Central memory CD8-positive, alpha-beta T cell (primary cell): Measurements from ENCODE around the gene KATNAL2.
"Not testable (repeated sequence)": the region's sequence is repeated elsewhere in the genome, so short reads cannot be mapped to it uniquely, and the experiment has no call there.

Experiments
- ATAC-seq: fragments of 150-1000 bp; cut with Tn5 transposase; replicated peaks from 2 replicates; pipeline ENCODE4 v1.10.0; 2022; ENCODE audit warnings: mild to moderate bottlenecking, moderate FRiP score, moderate number of reproducible peaks; ENCODE audit not compliant: poor library complexity, severe bottlenecking; ENCODE audit errors: extremely low read depth
- DNase-seq, 2 donors: peaks; one replicate each; pipeline ENCODE4 v3.0.0; 2021; ENCODE audit warnings: low spot score in 2 of 2
- H3K27ac Mint-ChIP-seq: one replicate; pipeline ENCODE4 v1.8.0; 2022; ENCODE audit warnings: low read depth, mild to moderate bottlenecking, moderate library complexity, mixed read lengths
- H3K27me3 Mint-ChIP-seq: one replicate; pipeline ENCODE4 v1.8.0; 2022; ENCODE audit warnings: mixed read lengths
- H3K36me3 Mint-ChIP-seq: one replicate; pipeline ENCODE4 v1.8.0; 2022; ENCODE audit warnings: mild to moderate bottlenecking, moderate library complexity, mixed read lengths; ENCODE audit not compliant: insufficient read depth
- H3K4me1 Mint-ChIP-seq: one replicate; pipeline ENCODE4 v1.8.0; 2022; ENCODE audit warnings: mixed read lengths
- H3K4me3 Mint-ChIP-seq: one replicate; pipeline ENCODE4 v1.8.0; 2022; ENCODE audit warnings: mild to moderate bottlenecking, moderate library complexity, mixed read lengths
- H3K9me3 Mint-ChIP-seq: one replicate; pipeline ENCODE4 v1.8.0; 2022; ENCODE audit warnings: mixed read lengths

The KATNAL2 gene

DNA sequence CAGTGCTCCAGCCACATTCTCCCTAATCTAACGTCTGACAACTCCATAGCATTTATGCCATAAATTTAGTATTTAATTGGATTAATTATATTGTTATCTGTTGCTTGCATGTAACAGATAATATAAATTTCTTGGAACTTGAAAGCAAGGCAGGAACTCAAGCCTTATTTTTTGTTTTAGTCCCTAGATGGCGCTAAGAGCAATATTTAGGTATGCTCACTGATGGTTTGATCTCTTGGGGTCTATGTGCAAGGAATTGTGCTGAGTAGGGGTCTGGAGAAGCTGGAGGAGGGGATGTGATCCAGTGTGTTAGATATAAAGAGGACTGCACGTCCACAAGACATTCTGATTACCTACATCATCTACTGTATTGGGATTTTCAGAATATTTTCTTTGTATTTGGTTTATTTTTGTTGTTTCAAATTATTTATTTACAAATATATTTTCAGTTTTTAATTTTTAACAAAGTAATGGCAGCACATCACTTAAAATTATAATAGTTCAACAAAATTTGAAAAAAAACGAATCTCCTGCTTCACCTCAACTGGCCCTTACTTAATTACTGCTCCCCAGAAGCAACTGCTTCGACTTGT, 32.8 kb downstream of the KATNAL2 start:
- Mint-ChIP-seq H3K4me3 (no peak overlapping the region), H3K27me3 (peaks cover 2% of the 10 kb centered on the region), H3K36me3 (no peaks in the 10 kb centered on the region), H3K4me1 (no peaks in the 10 kb centered on the region), H3K27ac (no peak overlapping the region), H3K9me3 (no peaks in the 10 kb centered on the region)
- DNase-seq (no peak), ATAC-seq (no peak)

DNA sequence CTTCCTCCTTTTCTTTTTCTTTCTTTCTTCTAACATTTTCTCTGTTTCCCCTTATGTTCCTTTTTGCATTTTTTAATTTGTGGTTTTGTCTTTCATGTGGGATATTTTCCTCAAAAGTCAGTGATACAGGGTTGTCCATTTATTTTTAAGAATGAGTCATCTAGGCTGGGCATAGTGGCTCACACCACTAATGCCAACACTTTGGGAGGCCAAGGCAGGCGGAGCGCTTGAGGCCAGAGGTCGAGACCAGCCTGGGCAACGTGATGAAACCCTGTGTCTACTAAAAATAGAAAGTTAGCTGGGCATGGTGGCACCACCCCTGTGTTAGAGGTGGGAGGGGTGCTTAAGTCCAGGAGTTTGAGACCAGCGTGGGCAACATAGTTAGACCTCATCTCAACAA, 35.8 kb downstream of the KATNAL2 start:
- no peak for ATAC-seq
- H3K27ac Mint-ChIP-seq, result no peak overlapping the region
- no peaks in the 10 kb centered on the region for H3K36me3 Mint-ChIP-seq

DNA sequence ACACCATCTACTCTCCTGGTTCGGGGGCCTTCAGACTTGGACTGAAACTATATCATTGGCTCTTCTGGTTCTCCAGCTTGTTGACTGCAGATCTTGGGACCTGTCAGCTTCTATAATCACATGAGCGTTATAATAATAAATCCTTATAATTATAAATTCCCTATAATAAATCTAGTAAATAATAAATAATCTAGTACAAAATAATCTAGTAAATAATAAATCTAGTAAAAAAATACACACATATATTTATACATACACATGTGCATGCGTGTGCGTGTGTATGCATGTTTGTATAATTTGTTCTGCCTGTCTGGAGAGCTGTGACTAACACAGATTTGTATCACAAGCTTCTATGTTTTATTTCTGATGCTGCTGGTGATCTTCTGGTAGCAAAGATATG, 40.8 kb downstream of the KATNAL2 start:
- Mint-ChIP-seq H3K27me3 (peaks cover 23% of the 10 kb centered on the region), H3K36me3 (no peaks in the 10 kb centered on the region), H3K4me1 (no peaks in the 10 kb centered on the region), H3K9me3 (peaks cover 6% of the 10 kb centered on the region), H3K4me3 (no peak overlapping the region), H3K27ac (no peak overlapping the region)
- ATAC-seq, result no peak
- DNase-seq, result no peak

More for the DNA sequence above, 35.8 kb downstream of the KATNAL2 start:
- DNase-seq, result no peak
- Mint-ChIP-seq H3K4me3 (no peak overlapping the region), H3K27me3 (peaks cover 10% of the 10 kb centered on the region), H3K9me3 (no peaks in the 10 kb centered on the region), H3K4me1 (no peaks in the 10 kb centered on the region)

DNA sequence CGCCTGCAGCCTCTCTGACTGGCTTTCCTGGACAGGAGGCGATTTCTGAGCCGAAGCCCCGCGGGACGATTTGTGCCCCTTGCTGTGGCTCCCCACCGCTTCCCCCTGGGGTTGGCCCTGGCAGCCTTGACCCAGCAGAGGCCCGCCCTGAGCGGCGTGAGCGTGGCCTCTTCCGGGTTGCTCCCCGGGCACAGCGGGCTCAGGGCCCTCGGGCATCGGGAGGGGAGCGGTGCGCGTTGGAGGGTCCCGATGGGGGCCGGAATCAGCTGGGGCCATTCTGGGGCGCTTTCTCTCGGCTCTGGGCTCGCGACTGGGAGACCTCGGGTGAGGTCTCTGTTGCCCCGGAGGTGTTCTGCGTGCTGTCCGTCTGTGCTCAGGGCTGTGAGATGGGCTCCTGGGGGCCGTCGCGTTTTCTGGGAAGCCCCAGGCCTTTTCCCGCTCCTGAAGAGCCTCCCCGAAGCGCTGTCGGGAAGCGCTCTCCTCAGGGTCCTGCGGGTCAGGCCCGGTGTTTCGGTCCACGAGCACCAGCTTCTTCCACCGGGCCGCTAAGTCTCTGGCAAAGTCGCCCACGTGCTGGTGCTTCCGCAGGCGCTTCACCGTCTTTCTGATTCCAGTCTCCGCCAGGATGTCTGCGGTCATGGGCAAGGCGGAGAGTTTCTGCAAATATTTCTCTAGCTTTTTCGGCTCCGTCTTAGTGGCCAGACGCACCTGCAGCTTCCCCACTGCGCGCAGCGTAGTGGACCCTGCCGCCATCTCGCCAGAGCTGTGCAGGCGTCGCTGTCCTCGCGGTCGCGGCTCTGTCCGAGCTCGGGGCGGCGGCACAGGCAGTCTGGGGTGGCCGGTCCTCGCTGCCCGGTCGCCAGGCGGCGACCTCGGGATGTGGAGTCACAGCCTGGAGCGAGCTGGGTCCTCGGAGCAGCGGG, 46.5 kb downstream of the KATNAL2 start:
- not testable (repeated sequence) for H3K4me1 Mint-ChIP-seq, H3K27ac Mint-ChIP-seq, H3K4me3 Mint-ChIP-seq, H3K36me3 Mint-ChIP-seq, H3K9me3 Mint-ChIP-seq, DNase-seq
- peaks cover 13% of the 10 kb centered on the region for H3K27me3 Mint-ChIP-seq
- ATAC-seq, result peak; percentile 22

DNA sequence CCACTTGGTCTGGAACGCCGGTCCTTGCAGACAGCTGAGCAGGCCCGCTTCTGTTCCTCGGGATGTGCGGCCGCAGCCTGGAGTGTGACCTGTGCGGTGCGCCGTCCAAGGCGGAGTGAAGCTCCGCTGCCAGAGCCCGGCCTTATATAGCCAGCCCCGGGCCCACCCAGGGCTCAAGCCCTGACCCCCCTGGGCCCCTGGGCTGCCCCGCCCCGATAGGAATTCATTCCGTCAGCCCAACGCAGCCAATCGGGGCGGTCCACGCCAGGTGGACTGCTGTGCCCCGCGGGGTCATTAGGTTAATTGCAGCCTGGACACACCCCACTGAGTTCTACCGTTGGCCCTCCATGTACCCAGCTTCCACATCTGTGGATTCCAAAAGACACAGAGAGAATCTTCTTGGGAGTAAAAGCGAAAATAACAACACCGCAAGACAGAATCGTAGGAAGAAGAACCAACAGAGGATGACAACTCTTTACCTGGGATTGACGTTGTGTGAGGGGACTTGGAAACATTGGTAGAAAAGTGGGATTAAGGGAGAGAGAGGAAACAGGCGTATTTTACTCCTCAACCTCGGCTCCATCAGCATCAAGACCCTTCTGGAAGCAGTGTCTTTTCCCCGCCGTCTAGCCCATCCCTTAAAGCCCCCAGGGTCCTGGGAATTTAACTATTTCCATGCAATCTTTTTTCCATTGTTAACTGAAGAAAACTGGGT, 47.3 kb downstream of the KATNAL2 start:
- H3K4me3 Mint-ChIP-seq, DNase-seq, H3K4me1 Mint-ChIP-seq, H3K9me3 Mint-ChIP-seq, H3K27ac Mint-ChIP-seq, H3K36me3 Mint-ChIP-seq: not testable (repeated sequence)
- ATAC-seq, result peak; percentile 7
- peaks cover 13% of the 10 kb centered on the region for H3K27me3 Mint-ChIP-seq

DNA sequence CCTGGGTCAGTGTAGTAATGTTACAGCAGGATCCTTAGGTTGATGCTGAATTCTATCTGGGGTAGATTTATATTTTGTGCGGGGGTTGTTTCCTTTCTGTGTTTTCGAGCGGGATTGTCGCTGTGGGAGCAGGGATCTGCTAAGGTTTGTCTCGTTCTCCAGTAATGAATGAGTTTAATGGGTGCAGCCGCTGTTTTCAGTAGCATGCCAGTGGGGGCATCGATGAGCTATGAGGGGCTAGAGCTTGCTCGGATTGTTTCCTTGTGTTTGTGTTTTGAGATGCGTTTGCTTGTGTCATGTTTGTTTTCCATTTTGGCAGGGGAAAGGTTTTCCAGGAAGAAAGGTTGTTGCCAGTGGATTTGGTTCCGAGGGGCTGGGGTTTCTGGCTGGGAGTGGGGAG, 48.9 kb downstream of the KATNAL2 start:
- H3K9me3 Mint-ChIP-seq, H3K4me1 Mint-ChIP-seq, H3K27ac Mint-ChIP-seq, H3K36me3 Mint-ChIP-seq, DNase-seq, ATAC-seq, H3K4me3 Mint-ChIP-seq, H3K27me3 Mint-ChIP-seq: not testable (repeated sequence)

- not testable (repeated sequence) for H3K36me3 Mint-ChIP-seq, H3K4me1 Mint-ChIP-seq, H3K4me3 Mint-ChIP-seq, H3K9me3 Mint-ChIP-seq, H3K27ac Mint-ChIP-seq, H3K27me3 Mint-ChIP-seq, DNase-seq, ATAC-seq
Observed at GRCh38 chr18:46969551-46969950, 52.1 kb downstream of the KATNAL2 start.

GRCh38 chr18:47019870-47020269, 102.5 kb downstream of the KATNAL2 start:
- H3K9me3 Mint-ChIP-seq, ATAC-seq, H3K27me3 Mint-ChIP-seq, DNase-seq, H3K36me3 Mint-ChIP-seq, H3K27ac Mint-ChIP-seq, H3K4me1 Mint-ChIP-seq, H3K4me3 Mint-ChIP-seq: not testable (repeated sequence)

DNA sequence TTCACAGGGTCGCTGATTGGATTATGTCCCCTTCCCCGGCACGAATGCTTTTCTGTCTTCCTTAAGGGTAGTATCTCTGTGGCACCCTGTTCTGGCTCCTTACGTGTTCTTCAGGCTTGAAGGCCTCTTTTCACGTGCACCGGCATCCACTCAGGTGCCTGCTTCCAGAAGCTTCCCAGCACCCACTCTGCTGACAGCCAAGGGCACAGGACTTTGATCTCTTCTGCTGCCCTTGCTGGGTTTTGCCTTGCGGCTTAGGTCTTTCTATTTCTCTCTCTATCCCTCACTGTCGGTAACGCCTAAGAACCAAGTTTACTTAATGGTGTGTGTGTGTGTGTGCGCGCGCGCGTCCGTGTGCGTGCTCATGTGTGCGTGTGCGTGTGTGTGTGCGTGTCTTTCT, 103.4 kb downstream of the KATNAL2 start:
- ATAC-seq, DNase-seq, H3K27ac Mint-ChIP-seq, H3K27me3 Mint-ChIP-seq, H3K36me3 Mint-ChIP-seq, H3K9me3 Mint-ChIP-seq, H3K4me3 Mint-ChIP-seq, H3K4me1 Mint-ChIP-seq: not testable (repeated sequence)

- H3K36me3 Mint-ChIP-seq, H3K27ac Mint-ChIP-seq, H3K4me1 Mint-ChIP-seq, H3K4me3 Mint-ChIP-seq, DNase-seq, H3K9me3 Mint-ChIP-seq, H3K27me3 Mint-ChIP-seq, ATAC-seq: not testable (repeated sequence)
Observed at GRCh38 chr18:47022821-47023220, 105.4 kb downstream of the KATNAL2 start.

DNA sequence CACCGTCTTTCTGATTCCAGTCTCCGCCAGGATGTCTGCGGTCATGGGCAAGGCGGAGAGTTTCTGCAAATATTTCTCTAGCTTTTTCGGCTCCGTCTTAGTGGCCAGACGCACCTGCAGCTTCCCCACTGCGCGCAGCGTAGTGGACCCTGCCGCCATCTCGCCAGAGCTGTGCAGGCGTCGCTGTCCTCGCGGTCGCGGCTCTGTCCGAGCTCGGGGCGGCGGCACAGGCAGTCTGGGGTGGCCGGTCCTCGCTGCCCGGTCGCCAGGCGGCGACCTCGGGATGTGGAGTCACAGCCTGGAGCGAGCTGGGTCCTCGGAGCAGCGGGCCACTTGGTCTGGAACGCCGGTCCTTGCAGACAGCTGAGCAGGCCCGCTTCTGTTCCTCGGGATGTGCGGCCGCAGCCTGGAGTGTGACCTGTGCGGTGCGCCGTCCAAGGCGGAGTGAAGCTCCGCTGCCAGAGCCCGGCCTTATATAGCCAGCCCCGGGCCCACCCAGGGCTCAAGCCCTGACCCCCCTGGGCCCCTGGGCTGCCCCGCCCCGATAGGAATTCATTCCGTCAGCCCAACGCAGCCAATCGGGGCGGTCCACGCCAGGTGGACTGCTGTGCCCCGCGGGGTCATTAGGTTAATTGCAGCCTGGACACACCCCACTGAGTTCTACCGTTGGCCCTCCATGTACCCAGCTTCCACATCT, 106.5 kb downstream of the KATNAL2 start:
- H3K9me3 Mint-ChIP-seq, H3K27me3 Mint-ChIP-seq, H3K27ac Mint-ChIP-seq, H3K36me3 Mint-ChIP-seq, DNase-seq, ATAC-seq, H3K4me3 Mint-ChIP-seq, H3K4me1 Mint-ChIP-seq: not testable (repeated sequence)

- not testable (repeated sequence) for H3K36me3 Mint-ChIP-seq, H3K4me3 Mint-ChIP-seq, H3K4me1 Mint-ChIP-seq, ATAC-seq, DNase-seq, H3K9me3 Mint-ChIP-seq, H3K27me3 Mint-ChIP-seq, H3K27ac Mint-ChIP-seq
Observed at GRCh38 chr18:47025557-47026174, 108.3 kb downstream of the KATNAL2 start.
